Stomach (tissue), 9 donors: ENCODE data around the gene ZNF519. TPM values are rescaled to one million over a fixed set of nuclear protein-coding genes. Genes with fewer than 3 reads are reported as not detected.

Experiments
- DNase-seq, 2 donors: peaks; one replicate each; pipeline versions ENCODE4 v3.0.0 to v3.0.0-alpha.2; 2013 to 2019
- H3K27ac ChIP-seq, 5 donors: fragments of 200-600 bp in 4 of 5; sonication (generic) in 4 of 5; one replicate each; pipeline ENCODE4 v1.5.1; 2013 to 2019; ENCODE audit warnings: mild to moderate bottlenecking in 1 of 5, moderate library complexity in 1 of 5
- H3K27me3 ChIP-seq, 3 donors: fragments of 200-600 bp; sonication (generic); one replicate each; pipeline ENCODE4 v1.5.1; 2017 to 2019; ENCODE audit warnings: mixed run types in 1 of 3
- H3K36me3 ChIP-seq, 4 donors: fragments of 200-600 bp; sonication (generic); 1 replicate in 3 of 4; 2 replicates in 1 of 4; pipeline ENCODE4 v1.5.1; 2016 to 2019
- H3K4me1 ChIP-seq, 4 donors: fragments of 200-600 bp; sonication (generic); one replicate each; pipeline ENCODE4 v1.5.1; 2016 to 2019
- H3K4me3 ChIP-seq, 4 donors: fragments of 200-600 bp; sonication (generic) in 3 of 4; one replicate each; pipeline ENCODE4 v1.5.1; 2016 to 2019; ENCODE audit warnings: mild to moderate bottlenecking in 1 of 4
- H3K9me3 ChIP-seq, 4 donors: fragments of 200-600 bp; sonication (generic); one replicate each; pipeline ENCODE4 v1.5.1; 2016 to 2019
- CTCF ChIP-seq, 7 experiments: fragments of 450-650 bp in 4 of 7; fragments of 200-600 bp in 3 of 7; sonication (generic) in 3 of 7; IDR thresholded peaks; one replicate each; pipeline ENCODE4 v1.5.1; 2016 to 2019; ENCODE audit warnings: antibody characterized with exemption in 7 of 7, control low read depth in 2 of 7, mild to moderate bottlenecking in 1 of 7
- EP300 ChIP-seq: sonication (generic); formaldehyde crosslinking; IDR thresholded peaks from one replicate; pipeline ENCODE4 v1.6.1; 2017; ENCODE audit warnings: antibody characterized with exemption
- POLR2A ChIP-seq, 4 donors: fragments of 450-650 bp; IDR thresholded peaks; one replicate each; pipeline ENCODE4 v1.6.1; 2016; ENCODE audit warnings: antibody characterized with exemption in 4 of 4, control low read depth in 2 of 4, mild to moderate bottlenecking in 1 of 4, moderate library complexity in 1 of 4
- POLR2AphosphoS5 ChIP-seq, 3 donors: sonication (generic); formaldehyde crosslinking; IDR thresholded peaks; one replicate each; pipeline ENCODE4 v1.6.1; 2016; ENCODE audit warnings: antibody characterized with exemption in 3 of 3
- WGBS, 5 donors: extraction: QIAGEN DNeasy Blood & Tissue Kit in 3 of 5; methylation state at CpG; one replicate each; pipeline versions ENCODE4 v1.1.5 to v1.1.7; 2013 to 2018; 5-methylcytosine and 5-hydroxymethylcytosine counted together
- intact Hi-C: fragments of 100-400 bp; cut with DNase I; formaldehyde crosslinking; loops from one replicate; pipeline ENCODE4 v1.15.1; 2023; ENCODE audit warnings: low total_unique reads
- polyA plus RNA-seq, 3 donors: library from polyadenylated mRNA; stranded (reverse); fragments of 200-250 nt; gene quantifications; one replicate each; pipeline ENCODE4 v1.2.3, GENCODE V29; 2013
- total RNA-seq, 5 donors: library from RNA; depleted of rRNA; stranded (reverse); fragments of >200 nt; gene quantifications; one replicate each; pipeline versions ENCODE4 v1.1.0 to v1.2.3, GENCODE V29; 2014 to 2016
- donor health status: healthy with polysubstance abuse.
- donor health status: Bipolar disorder and iron deficiency.
- donor health status: healthy.

Gene ZNF519
- total and polyA plus RNA-seq, 8 donors, result 0.58 to 17.4 (median 2.2) TPM; not detected in 1

DNA sequence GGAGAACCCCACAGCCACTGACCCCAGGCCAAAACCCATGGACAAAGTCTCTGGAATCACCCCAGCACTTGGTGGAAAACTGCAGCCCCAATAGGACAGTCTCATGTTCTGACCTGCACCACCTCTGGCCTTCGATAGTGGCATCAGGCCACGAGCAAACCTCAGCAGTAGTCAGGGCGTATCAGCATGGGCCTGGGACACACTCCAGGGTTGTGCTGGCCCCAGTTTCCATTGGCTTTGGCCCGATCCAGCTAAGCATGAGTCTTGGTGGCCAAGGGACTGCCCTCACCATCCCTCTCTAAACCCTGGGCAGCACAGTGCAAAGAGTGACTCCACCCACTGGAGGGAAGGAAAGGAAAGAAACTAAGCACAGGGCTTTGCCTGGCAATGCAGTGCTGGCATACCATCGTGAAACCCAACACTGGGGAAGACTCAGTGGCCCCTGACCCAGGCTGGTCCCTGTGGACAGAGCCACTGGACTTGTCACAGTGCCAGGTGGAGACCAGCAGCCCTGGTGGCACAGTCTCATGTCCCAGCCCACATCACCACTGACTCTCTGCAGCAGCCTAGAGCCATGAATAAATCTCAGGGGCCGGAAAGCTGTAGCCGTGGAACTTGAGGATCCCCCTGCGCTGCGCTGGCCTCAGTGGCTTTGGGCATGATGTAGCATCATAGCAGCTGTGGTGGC is 46.3 kb downstream of the ZNF519 start:
- H3K27me3 ChIP-seq, result no peaks in the 10 kb centered on the region
- H3K4me3 ChIP-seq, result no peak overlapping the region
- intact Hi-C loops, result loop anchor here (5.0 kb wide), 1 partner anchor 259 kb away; no protein-coding TSS in a partner anchor
- WGBS, 5 donors, result 81 to 93% (median 89%) methylated on average over 3 to 9 of the region's 9 CpGs
- no peak overlapping the region for H3K27ac ChIP-seq
- no peaks in the 10 kb centered on the region for H3K9me3 ChIP-seq
- DNase-seq, result no peak
- H3K36me3 ChIP-seq, result peaks cover 0 to 3% (median 0%) of the 10 kb centered on the region in 4 donors
- TF ChIP-seq POLR2A (IDR thresholded peaks at IDR 0.05) (no peak), POLR2AphosphoS5 (IDR thresholded peaks at IDR 0.05) (no peak), CTCF (IDR thresholded peaks at IDR 0.05) (no peak), EP300 (no peak)
- peaks cover 0 to 4% (median 0%) of the 10 kb centered on the region in 4 donors for H3K4me1 ChIP-seq

- WGBS, 5 donors, result 94 to 98% (median 96%) methylated on average over 3 of the region's 3 CpGs
- no peak for DNase-seq
Measured at GRCh38 chr18:14075196-14075595, 57.0 kb downstream of the ZNF519 start.

DNA sequence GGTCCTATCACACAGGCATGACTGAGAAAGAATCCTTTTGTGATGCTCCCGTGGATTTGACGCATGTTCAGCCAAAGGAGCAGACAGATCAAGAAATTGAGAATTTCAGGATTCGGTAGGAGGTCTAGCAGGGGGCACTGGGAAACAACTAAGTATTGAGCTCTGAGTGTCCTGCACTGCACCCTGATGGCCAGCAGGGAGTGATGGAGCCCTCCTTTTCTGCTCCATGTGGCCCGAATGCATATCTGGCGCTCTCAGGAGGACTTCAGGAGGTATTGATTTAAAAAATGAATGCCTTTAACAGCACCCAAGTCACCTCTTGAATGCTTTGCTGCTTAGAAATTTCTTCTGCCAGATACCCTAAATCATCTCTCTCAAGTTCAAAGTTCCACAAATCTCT is 58.0 kb downstream of the ZNF519 start:
- no peaks in the 10 kb centered on the region for H3K27me3 ChIP-seq
- no peak for DNase-seq
- intact Hi-C loops, result no loop called here
- 91 to 95% (median 93%) methylated on average over 5 of the region's 5 CpGs for WGBS, 5 donors
- peaks cover 0 to 3% (median 0%) of the 10 kb centered on the region in 4 donors for H3K9me3 ChIP-seq
- H3K4me1 ChIP-seq, result no peaks in the 10 kb centered on the region
- H3K27ac ChIP-seq, result no peak overlapping the region
- no peak overlapping the region for H3K4me3 ChIP-seq
- no peak for TF ChIP-seq POLR2A (IDR thresholded peaks at IDR 0.05)
- TF ChIP-seq CTCF (IDR thresholded peaks at IDR 0.05), result no peak
- no peak for TF ChIP-seq EP300
- no peak for TF ChIP-seq POLR2AphosphoS5 (IDR thresholded peaks at IDR 0.05)
- H3K36me3 ChIP-seq, result peaks cover 0 to 22% (median 8%) of the 10 kb centered on the region in 4 donors

More at GRCh38 chr18:14075196-14075595, 57.0 kb downstream of the ZNF519 start:
- H3K27ac ChIP-seq, result no peak overlapping the region
- intact Hi-C loops, result no loop called here
- no peak for TF ChIP-seq CTCF (IDR thresholded peaks at IDR 0.05)
- no peak for TF ChIP-seq EP300
- TF ChIP-seq POLR2A (IDR thresholded peaks at IDR 0.05), result no peak
- no peak for TF ChIP-seq POLR2AphosphoS5 (IDR thresholded peaks at IDR 0.05)
- no peaks in the 10 kb centered on the region for H3K4me1 ChIP-seq
- no peak overlapping the region for H3K4me3 ChIP-seq
- peaks cover 0 to 22% (median 8%) of the 10 kb centered on the region in 4 donors for H3K36me3 ChIP-seq
- H3K9me3 ChIP-seq, result peaks cover 0 to under 1% (median 0%) of the 10 kb centered on the region in 4 donors
- H3K27me3 ChIP-seq, result no peaks in the 10 kb centered on the region

DNA sequence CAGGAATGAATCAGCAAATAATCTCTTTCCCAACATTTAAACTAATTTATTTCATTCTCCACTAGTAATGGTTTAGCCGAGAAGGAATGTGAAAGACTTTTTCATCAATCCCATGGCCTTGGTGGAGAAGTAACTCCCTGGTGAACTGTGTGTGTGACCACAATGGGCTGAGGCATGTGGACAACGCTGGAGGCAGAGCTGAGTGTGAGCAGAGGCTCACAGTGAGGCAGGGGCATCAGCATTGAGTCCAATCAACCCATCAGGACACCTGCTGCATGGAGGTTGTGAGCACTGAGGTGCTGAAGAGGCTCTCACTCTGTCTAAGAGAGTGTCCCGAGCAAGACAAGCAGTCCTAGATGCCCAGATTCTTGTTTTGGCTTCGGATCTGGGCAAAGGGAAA is 78.6 kb downstream of the ZNF519 start:
- Histone ChIP-seq H3K4me3 (no peak overlapping the region), H3K36me3 (peaks cover 0 to 3% (median 0%) of the 10 kb centered on the region in 4 donors), H3K27ac (no peak overlapping the region), H3K4me1 (no peaks in the 10 kb centered on the region), H3K27me3 (no peaks in the 10 kb centered on the region), H3K9me3 (peaks cover 0 to 15% (median 7%) of the 10 kb centered on the region in 4 donors)
- TF ChIP-seq POLR2AphosphoS5 (IDR thresholded peaks at IDR 0.05) (no peak), POLR2A (IDR thresholded peaks at IDR 0.05) (no peak), CTCF (IDR thresholded peaks at IDR 0.05) (no peak), EP300 (no peak)
- DNase-seq, result no peak
- intact Hi-C loops, result no loop called here
- 72 to 84% (median 77%) methylated on average over 4 of the region's 4 CpGs for WGBS, 5 donors

Other genes with a start within 250 kb of the ZNF519 start
- not detected for gene MC2R, start 216.9 kb downstream of the ZNF519 start, total RNA-seq
- gene MC2R, start 216.9 kb downstream of the ZNF519 start, polyA plus RNA-seq, result under 1 TPM in 1 of 3 donors, not detected in 2; 0.46 TPM